GM18498 (cell line): ENCODE results near the gene MUC5AC.
"Not testable (repeated sequence)": the region's sequence is repeated elsewhere in the genome, so short reads cannot be mapped to it uniquely, and the experiment has no call there.

Source experiments
- ATAC-seq: cut with Tn5 transposase; IDR thresholded peaks from one replicate; pipeline ENCODE4 v1.9.1; 2021; ENCODE audit warnings: mild to moderate bottlenecking, moderate library complexity; ENCODE audit not compliant: unreplicated experiment

MUC5AC gene

DNA sequence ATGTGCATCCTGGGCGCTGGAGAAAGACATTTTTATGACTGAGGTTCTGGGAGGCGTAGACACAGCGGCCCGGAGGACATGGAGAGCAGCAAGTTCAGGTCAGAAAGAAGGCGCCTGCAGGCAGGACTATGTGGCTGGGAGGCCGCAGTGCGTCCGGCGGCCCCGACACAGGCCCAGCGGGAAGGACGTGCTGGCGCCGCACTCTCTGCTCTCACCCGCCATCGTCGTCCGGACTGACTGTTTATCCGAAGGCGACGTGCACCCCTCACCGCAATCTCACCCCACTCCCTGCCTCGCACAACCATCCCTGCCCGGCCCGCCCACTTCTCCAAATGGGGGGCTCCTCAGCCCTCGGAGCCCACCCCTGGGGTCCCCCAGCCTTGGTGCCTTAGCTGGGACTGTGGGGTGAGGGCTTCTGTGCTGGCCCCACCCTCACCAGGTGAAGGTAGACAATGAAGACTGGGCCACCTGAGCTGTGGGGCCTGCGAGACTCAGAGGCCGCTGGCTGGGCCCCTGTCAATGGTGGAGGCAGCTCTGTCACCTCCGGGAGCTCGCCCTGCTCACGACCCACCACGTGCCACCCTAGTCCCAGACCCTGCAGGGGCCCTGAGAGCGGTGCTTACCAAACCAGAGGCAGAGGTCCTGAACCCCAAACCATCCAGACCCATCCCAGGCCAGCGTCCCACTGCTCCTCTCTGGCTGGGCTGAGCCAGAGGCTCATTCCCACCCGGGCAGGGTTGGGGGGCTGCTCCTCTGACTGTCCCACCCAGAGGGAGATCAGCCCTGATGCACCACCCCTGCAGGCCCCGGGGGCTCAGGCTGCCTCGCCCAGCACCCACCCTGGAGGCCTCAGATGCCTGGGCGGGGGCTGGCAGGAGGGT, 48.9 kb downstream of the MUC5AC start:
- no peak for ATAC-seq

- ATAC-seq, result no peak
Observed at GRCh38 chr11:1207401-1208143, 49.8 kb downstream of the MUC5AC start.

DNA sequence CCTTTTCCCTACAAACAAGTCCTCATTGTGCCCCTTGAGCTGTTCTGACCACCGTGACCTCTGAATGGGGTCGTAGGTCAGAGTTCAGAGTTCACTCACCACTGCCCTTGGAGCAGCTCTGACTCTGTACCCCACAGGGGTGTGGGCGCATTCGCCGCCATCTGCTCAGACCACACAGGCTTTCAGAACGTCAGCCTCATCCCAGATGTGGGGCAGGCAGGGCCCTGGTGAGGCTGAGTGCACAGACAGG, 50.3 kb downstream of the MUC5AC start:
- no peak for ATAC-seq

GRCh38 chr11:1208394-1209261, 50.9 kb downstream of the MUC5AC start:
- ATAC-seq, result no peak

DNA sequence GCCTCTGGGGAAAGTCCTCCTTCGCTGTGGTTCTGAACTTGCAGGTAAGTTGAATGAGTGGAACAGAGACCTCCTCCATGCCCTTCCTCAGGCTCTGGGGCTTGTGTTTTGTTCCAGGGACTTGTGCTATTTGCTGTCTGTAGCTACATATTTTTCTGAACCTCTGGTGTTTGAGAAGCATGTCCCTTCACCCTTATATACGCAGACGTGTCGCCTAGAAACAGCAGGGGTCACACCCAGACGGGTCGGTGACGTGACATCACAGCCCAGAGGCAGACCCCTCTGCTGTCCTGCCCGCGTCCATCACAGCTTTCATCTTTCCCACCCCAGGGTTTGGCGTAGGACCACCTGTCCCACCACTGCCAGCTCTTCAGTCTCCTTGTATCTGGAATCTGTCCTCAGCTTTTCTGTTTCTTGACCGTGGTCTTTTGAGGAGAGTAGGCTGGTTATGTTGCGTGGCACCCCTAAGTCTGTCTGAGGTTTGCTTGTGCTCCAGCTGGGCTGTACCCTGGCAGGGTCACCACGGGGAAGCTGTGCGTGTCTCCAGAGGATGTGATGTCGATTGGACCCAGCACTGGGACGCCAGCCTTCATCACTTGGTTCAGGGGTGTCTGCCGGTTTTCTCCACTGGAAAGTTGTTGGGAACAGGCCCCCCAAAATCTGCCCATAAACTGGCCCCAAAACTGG, 51.8 kb downstream of the MUC5AC start:
- no peak for ATAC-seq

- no peak for ATAC-seq
Observed at GRCh38 chr11:1211838-1212237, 54.1 kb downstream of the MUC5AC start.

DNA sequence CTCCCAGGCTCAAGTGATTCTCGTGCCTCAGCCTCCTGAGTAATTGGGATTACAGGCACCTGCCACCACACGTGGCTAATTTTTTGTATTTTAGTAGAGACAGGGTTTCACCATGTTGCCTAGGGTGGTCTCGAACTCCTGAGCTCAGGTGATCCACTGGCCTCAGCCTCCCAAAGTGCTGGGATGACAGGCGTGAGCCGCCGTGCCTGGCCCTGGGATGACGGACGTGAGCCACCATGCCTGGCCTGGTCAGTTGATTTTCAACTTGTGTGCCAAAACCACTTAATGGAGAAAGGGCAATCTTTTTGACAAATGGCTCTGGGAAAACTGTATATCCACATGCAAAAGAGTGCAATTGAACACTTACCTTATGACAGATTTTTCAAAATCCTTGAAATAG, 58.1 kb downstream of the MUC5AC start:
- not testable (repeated sequence) for ATAC-seq

GRCh38 chr11:1217151-1217550, 59.4 kb downstream of the MUC5AC start:
- no peak for ATAC-seq

DNA sequence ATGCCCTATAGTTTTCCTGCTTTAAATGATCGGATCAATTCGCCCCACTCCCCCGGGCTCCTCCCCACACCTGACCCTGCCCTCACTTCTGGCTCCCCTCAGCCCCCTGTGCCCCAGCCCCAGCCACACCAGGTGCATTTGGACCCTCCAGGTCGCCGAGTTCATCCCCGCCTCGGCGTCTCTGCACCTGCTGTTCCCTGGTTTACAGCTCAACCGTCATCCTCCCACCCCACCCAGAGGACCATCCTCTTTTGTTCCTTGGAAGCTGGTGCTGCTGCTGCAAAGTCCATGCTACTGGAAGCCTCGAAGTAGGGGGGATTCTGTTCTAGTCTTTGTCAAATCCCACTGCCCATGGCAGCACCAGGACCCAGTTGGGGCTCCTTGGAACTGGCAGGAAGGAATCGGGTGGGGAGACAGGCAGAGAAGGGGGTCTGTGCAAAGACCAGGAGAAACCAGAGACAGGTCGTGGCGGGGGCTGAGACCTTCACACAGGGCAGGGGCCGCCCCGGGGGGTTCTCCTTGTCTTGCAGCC, 60.6 kb downstream of the MUC5AC start:
- ATAC-seq, result no peak

- ATAC-seq, result no peak
Observed at GRCh38 chr11:1218788-1219445, 61.2 kb downstream of the MUC5AC start.

DNA sequence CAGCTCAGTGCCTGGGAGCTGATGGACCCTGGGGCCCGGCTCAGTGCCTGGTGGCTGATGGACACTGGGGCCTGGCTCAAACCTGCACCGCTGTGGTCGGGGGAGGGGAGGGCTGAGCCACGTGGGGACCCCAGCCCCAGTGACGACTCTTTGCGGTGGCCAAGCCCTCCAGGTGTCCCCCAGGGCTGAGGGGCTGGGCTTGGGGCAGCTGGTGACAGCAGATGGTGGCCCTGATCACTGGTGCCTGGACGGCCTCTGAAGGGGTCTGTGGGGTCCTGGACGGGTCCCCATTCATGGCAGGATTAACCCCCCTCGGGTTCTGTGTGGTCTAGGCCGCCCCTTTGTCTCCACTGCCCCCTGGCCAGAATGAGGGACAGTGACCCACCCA, 61.7 kb downstream of the MUC5AC start:
- no peak for ATAC-seq

DNA sequence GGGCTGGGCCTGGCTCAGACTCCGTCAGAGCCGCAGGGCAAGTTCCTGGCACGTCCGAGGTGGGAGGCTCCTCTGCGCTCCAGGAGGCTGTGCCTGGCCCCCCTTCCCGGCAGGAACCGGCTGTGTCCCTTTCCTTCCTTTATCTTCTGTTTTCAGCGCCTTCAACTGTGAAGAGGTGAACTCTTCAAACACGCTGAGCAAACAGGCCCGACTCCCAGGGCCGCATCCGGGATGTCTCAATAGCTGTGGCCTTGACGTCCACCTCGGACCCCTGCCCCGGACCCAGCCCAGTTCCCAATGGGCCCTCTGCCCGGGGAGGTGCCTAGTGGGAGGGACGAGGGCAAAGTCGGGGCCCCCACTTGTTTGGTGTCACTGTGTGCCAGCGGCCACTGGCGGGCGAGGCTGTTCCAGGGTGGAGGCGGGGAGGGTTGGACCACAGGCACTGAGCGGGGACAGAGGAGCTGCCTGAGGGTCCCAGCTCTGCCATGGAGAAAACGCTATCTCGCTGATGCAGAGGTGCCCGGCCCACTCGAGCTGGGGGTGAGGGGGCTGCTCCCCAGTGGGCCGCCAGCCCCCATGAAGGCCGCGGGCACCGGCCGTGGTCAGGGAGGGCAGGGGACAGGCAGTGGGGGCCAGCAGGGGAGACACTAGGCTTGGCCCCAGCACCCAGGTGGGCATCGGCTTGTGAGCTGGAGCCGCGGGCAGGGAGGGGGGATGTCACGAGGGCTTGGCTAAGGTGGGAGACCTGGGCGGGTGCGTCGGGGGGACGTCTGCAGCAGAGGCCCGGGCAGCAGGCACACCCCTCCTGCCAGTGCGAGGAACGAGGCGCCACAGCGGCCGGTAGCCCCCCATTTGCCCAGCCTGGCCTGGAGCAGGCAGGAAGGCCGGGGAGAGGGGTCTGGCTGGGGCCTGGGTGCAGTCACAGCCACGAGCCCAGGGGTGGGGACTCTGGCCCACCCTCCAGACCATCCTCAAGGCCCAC, 62.4 kb downstream of the MUC5AC start:
- ATAC-seq, result no peak

DNA sequence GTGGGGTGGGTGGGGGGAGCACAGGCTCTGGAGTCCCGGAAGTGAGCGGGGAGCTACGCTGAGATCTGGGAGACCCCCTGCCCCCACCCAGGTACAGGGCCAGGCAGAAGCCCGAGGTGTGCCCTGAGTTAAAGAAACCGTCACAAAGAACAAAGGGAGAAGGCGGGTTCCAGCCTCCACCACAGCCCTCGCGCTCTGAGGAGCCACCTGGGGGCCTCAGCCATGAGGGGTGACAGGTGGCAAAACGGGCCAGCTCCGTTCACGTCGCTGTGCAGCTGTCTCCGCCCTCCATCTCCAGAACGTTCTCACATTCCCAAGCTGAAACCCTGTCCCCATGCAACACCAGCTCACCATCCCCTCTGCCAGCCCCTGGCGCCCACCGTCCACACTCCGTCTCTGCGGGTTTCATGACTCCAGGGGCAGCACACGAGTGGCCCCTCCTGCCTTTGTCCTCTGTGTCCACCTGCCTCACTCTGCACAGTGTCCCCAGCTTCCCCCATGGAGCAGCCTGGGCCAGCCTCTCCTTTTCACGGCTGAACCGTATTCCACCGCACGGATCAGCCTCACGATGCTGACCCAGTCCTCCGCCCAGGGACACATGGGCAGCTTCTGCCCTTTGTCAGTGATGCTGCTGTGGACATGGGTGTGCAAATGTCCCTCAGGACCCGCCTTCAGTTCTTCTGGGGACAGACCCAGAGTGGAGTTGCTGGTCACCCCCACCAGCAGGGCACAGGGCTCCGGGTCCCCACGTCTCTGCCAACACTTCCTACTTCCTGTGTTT, 63.4 kb downstream of the MUC5AC start:
- no peak for ATAC-seq

GRCh38 chr11:1221848-1222311, 64.1 kb downstream of the MUC5AC start:
- ATAC-seq, result no peak

GRCh38 chr11:1222491-1223345, 65.0 kb downstream of the MUC5AC start, which contains the start of gene MUC5B:
Gene MUC5B (plus strand): TSS chr11:1223066. CDS start chr11:1223124, 58 bp downstream.
- no peak for ATAC-seq

DNA sequence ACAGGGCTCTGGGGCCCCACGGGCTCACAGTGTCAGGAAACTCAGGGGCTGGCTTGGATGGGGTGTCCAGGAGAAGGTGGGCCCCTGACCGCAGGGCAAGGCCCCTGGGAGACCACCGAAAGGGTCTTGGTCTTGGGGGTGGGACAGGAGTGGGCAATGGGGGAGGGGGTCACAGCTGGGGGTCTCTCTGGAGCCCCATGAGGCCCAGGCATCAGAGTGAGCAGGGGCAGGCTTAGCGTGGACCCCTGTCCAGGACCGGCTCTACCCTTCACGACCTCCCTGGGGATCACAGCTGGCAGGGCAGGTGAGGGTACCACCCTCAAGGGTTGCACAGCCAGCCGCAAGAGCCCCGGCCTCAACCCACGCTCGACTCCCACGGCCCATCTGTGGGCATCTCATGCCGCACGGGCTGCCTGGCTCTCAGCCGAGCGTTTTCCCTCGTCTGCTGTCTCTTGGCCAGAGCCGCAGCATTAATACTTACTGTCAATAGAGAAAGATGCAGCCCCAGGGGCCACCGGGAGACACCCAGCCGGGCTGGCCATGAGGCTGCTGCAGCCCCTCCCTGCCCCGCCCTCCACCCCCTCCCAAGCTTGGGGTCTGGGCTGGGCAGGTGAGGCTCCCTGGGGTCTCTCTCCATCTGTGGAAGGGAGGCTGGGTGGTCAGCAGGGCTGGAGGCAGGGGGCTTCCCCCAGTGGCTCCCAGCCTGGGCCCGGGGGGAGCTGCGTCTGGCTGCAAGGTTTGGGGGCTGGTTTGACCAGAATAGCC, 65.8 kb downstream of the MUC5AC start:
- no peak for ATAC-seq
